Sigmoid colon (tissue), 7 donors: ENCODE data around the gene PIGZ. TPM values are rescaled to one million over a fixed set of nuclear protein-coding genes. Genes with fewer than 3 reads are reported as not detected.

Source experiments
- DNase-seq: peaks from one replicate; pipeline ENCODE4 v3.0.0-alpha.2; 2019
- H3K27ac ChIP-seq, 4 donors: fragments of 200-600 bp; sonication (generic); one replicate each; pipeline ENCODE4 v1.5.1; 2016 to 2019; ENCODE audit warnings: mild to moderate bottlenecking in 1 of 4
- H3K27me3 ChIP-seq, 3 donors: fragments of 200-600 bp; sonication (generic); one replicate each; pipeline ENCODE4 v1.5.1; 2019; ENCODE audit warnings: mild to moderate bottlenecking in 1 of 3
- H3K36me3 ChIP-seq, 4 donors: fragments of 200-600 bp; sonication (generic); one replicate each; pipeline ENCODE4 v1.5.1; 2016 to 2019
- H3K4me1 ChIP-seq, 4 donors: fragments of 200-600 bp; sonication (generic); one replicate each; pipeline ENCODE4 v1.5.1; 2017 to 2019
- H3K4me3 ChIP-seq, 4 donors: fragments of 200-600 bp; sonication (generic); one replicate each; pipeline ENCODE4 v1.5.1; 2017 to 2019; ENCODE audit warnings: mild to moderate bottlenecking in 2 of 4, moderate library complexity in 1 of 4
- H3K9me3 ChIP-seq, 4 donors: fragments of 200-600 bp in 3 of 4; sonication (generic) in 3 of 4; one replicate each; pipeline versions ENCODE4 v1.5.1 to v1.6.1; 2013 to 2019
- EP300 ChIP-seq, 4 donors: sonication (generic); formaldehyde crosslinking; IDR thresholded peaks; one replicate each; pipeline ENCODE4 v1.6.1; 2017; ENCODE audit warnings: antibody characterized with exemption in 4 of 4
- POLR2A ChIP-seq, 2 donors: fragments of 450-650 bp; IDR thresholded peaks; one replicate each; pipeline ENCODE4 v1.6.1; 2016; ENCODE audit warnings: antibody characterized with exemption in 2 of 2, mild to moderate bottlenecking in 2 of 2, moderate library complexity in 2 of 2
- POLR2AphosphoS5 ChIP-seq, 4 donors: sonication (generic); formaldehyde crosslinking; IDR thresholded peaks; one replicate each; pipeline ENCODE4 v1.6.1; 2017; ENCODE audit warnings: antibody characterized with exemption in 4 of 4
- WGBS, 2 donors: extraction: QIAGEN DNeasy Blood & Tissue Kit; methylation state at CpG; one replicate each; pipeline ENCODE4 v1.1.7; 2013; 5-methylcytosine and 5-hydroxymethylcytosine counted together
- intact Hi-C: fragments of 100-400 bp; cut with DNase I; formaldehyde crosslinking; loops from one replicate; pipeline ENCODE4 v1.15.1; 2023
- polyA plus RNA-seq, 3 donors: library from polyadenylated mRNA; stranded (reverse); fragments of 200-250 nt; gene quantifications; one replicate each; pipeline ENCODE4 v1.2.3, GENCODE V29; 2013
- total RNA-seq, 4 donors: library from RNA; depleted of rRNA; stranded (reverse); fragments of >200 nt; gene quantifications; one replicate each; pipeline ENCODE4 v1.1.0, GENCODE V29; 2016
- TF ChIP-seq, protein P1 (sequence below), 4 experiments: fragments of 450-650 bp in 3 of 4; fragments of 200-600 bp in 1 of 4; IDR thresholded peaks; one replicate each; pipeline ENCODE4 v1.5.1; 2016 to 2019; ENCODE audit warnings: antibody characterized with exemption in 4 of 4, mild to moderate bottlenecking in 3 of 4, moderate library complexity in 2 of 4
- donor health status: healthy with polysubstance abuse.
- donor health status: Bipolar disorder and iron deficiency.
- donor health status: healthy.

Gene PIGZ
- total and polyA plus RNA-seq, 7 donors = 8.6 to 60.8 (median 23.4) TPM

DNA sequence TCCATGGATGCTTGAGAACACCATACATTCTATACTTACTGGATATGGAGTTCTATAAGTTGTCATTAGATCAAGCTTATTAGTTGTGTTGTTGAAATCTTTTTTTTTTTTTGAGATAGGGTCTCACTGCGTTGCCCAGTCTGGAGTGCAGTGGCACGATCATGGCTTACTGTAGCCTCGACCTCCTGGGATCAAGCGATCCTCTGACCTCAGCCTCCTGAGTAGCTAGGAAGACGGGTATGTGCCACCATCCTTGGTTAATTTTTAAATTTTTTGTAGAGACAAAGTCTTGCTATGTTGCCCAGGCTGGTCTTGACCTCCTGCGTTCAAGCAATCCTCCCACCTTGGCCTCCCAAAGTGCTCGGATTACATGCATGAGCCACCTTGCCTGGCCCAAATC lies 13.8 kb downstream of the PIGZ start:
- DNase-seq = no peak
- Histone ChIP-seq H3K27me3 (no peaks in the 10 kb centered on the region), H3K27ac (no peak overlapping the region), H3K36me3 (peaks cover 0 to 10% (median 0%) of the 10 kb centered on the region in 4 donors), H3K4me1 (no peaks in the 10 kb centered on the region), H3K9me3 (no peaks in the 10 kb centered on the region), H3K4me3 (no peak overlapping the region)
- intact Hi-C loops = no loop called here
- 82 to 94% methylated on average over 7 of the region's 7 CpGs for WGBS, 2 donors
- TF ChIP-seq POLR2AphosphoS5 (IDR thresholded peaks at IDR 0.05) = no peak
- TF ChIP-seq EP300 (IDR thresholded peaks at IDR 0.05) = no peak
- TF ChIP-seq, protein P1, sequence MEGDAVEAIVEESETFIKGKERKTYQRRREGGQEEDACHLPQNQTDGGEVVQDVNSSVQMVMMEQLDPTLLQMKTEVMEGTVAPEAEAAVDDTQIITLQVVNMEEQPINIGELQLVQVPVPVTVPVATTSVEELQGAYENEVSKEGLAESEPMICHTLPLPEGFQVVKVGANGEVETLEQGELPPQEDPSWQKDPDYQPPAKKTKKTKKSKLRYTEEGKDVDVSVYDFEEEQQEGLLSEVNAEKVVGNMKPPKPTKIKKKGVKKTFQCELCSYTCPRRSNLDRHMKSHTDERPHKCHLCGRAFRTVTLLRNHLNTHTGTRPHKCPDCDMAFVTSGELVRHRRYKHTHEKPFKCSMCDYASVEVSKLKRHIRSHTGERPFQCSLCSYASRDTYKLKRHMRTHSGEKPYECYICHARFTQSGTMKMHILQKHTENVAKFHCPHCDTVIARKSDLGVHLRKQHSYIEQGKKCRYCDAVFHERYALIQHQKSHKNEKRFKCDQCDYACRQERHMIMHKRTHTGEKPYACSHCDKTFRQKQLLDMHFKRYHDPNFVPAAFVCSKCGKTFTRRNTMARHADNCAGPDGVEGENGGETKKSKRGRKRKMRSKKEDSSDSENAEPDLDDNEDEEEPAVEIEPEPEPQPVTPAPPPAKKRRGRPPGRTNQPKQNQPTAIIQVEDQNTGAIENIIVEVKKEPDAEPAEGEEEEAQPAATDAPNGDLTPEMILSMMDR (IDR thresholded peaks at IDR 0.05) = no peak
- no peak for TF ChIP-seq POLR2A (IDR thresholded peaks at IDR 0.05)

GRCh38 chr3:196951371-196951770 lies 17.3 kb downstream of the PIGZ start:
- no peaks in the 10 kb centered on the region for H3K9me3 ChIP-seq
- WGBS, 2 donors = 93 to 94% methylated on average over 3 of the region's 3 CpGs
- H3K27me3 ChIP-seq = no peaks in the 10 kb centered on the region
- H3K27ac ChIP-seq = no peak overlapping the region
- no peak for DNase-seq
- no peak overlapping the region for H3K4me3 ChIP-seq
- TF ChIP-seq EP300 (IDR thresholded peaks at IDR 0.05) = no peak
- TF ChIP-seq, protein P1 (IDR thresholded peaks at IDR 0.05) = no peak
- no peak for TF ChIP-seq POLR2A (IDR thresholded peaks at IDR 0.05)
- no peak for TF ChIP-seq POLR2AphosphoS5 (IDR thresholded peaks at IDR 0.05)
- H3K36me3 ChIP-seq = peaks cover 0 to 10% (median 0%) of the 10 kb centered on the region in 4 donors
- H3K4me1 ChIP-seq = no peaks in the 10 kb centered on the region
- intact Hi-C loops = no loop called here

DNA sequence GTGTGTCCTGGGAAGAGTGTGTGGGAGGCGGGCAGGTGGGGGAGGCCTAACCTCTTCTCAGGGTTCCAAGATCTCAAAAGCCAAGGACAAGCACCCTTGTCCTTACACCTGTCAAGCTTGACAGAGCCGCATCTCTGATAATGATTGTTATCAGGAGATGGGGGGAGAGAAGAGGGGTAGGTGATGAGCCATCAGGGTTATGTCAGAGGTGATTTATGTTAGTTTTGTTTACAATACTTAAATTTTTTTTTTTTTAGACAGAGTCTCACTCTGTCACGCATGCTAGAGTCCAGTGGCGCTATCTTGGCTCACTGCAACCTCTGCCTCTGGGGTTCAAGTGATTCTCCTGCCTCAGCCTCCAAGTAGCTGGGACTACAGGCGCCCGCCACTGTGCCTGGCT lies 18.9 kb downstream of the PIGZ start:
- intact Hi-C loops = loop anchor here (10.0 kb wide), 2 partner anchors 205 to 235 kb away; partner anchors contain the start of genes CEP19 and PIGX
- no peaks in the 10 kb centered on the region for H3K9me3 ChIP-seq
- no peak overlapping the region for H3K27ac ChIP-seq
- no peaks in the 10 kb centered on the region for H3K27me3 ChIP-seq
- no peak overlapping the region for H3K4me3 ChIP-seq
- 94 to 97% methylated on average over 6 of the region's 6 CpGs for WGBS, 2 donors
- H3K36me3 ChIP-seq = peaks cover 0 to 10% (median 0%) of the 10 kb centered on the region in 4 donors
- no peak for DNase-seq
- no peaks in the 10 kb centered on the region for H3K4me1 ChIP-seq
- no peak for TF ChIP-seq EP300 (IDR thresholded peaks at IDR 0.05)
- no peak for TF ChIP-seq POLR2A (IDR thresholded peaks at IDR 0.05)
- TF ChIP-seq, protein P1 (IDR thresholded peaks at IDR 0.05) = no peak
- TF ChIP-seq POLR2AphosphoS5 (IDR thresholded peaks at IDR 0.05) = no peak

GRCh38 chr3:196949285-196949619 lies 19.4 kb downstream of the PIGZ start:
- Histone ChIP-seq H3K4me3 (no peak overlapping the region), H3K9me3 (no peaks in the 10 kb centered on the region), H3K36me3 (peaks cover 0 to 10% (median 0%) of the 10 kb centered on the region in 4 donors), H3K27ac (no peak overlapping the region), H3K4me1 (peaks cover 0 to 3% (median 1%) of the 10 kb centered on the region in 4 donors), H3K27me3 (no peaks in the 10 kb centered on the region)
- no peak for DNase-seq
- no peak for TF ChIP-seq POLR2AphosphoS5 (IDR thresholded peaks at IDR 0.05)
- TF ChIP-seq POLR2A (IDR thresholded peaks at IDR 0.05) = no peak
- TF ChIP-seq, protein P1 (IDR thresholded peaks at IDR 0.05) = no peak
- intact Hi-C loops = loop anchor here (10.0 kb wide), 2 partner anchors 204 to 234 kb away; partner anchors contain the start of genes CEP19 and PIGX
- WGBS, 2 donors = 82 to 89% methylated on average over 6 of the region's 6 CpGs
